Sigmoid colon (tissue), 4 donors: Measurements from ENCODE around the gene PWWP2A.

ENCODE experiments used
- CTCF ChIP-seq, 4 experiments: fragments of 450-650 bp in 3 of 4; fragments of 200-600 bp in 1 of 4; IDR thresholded peaks; one replicate each; pipeline ENCODE4 v1.5.1; 2016 to 2019; ENCODE audit warnings: antibody characterized with exemption in 4 of 4, mild to moderate bottlenecking in 3 of 4, moderate library complexity in 2 of 4
- EP300 ChIP-seq, 4 donors: sonication (generic); formaldehyde crosslinking; IDR thresholded peaks; one replicate each; pipeline ENCODE4 v1.6.1; 2017; ENCODE audit warnings: antibody characterized with exemption in 4 of 4

- TF ChIP-seq EP300 (IDR thresholded peaks at IDR 0.05) (no peak), CTCF (IDR thresholded peaks at IDR 0.05) (no peak)
Measured at GRCh38 chr5:160048131-160048530, 71.1 kb downstream of the PWWP2A start.
